HFFc6 (cell line): Measurements from ENCODE around the gene SLC51B. TPM values are rescaled to one million over a fixed set of nuclear protein-coding genes. Genes with fewer than 3 reads are reported as not detected.
A peak's percentile ranks its signal among the peaks of the same experiment; 100 is the strongest.

Source experiments
- DNase-seq: peaks from one replicate; pipeline ENCODE4 v3.0.0-alpha.2; 2018
- H3K27ac Mint-ChIP-seq: 2 replicates; pipeline ENCODE4 v1.8.0; 2020; ENCODE audit warnings: mild to moderate bottlenecking, mixed read lengths
- H3K27me3 Mint-ChIP-seq: 2 replicates; pipeline ENCODE4 v1.8.0; 2021; ENCODE audit warnings: mild to moderate bottlenecking, moderate library complexity, mixed read lengths; ENCODE audit not compliant: insufficient read depth
- H3K36me3 Mint-ChIP-seq: 2 replicates; pipeline ENCODE4 v1.8.0; 2021; ENCODE audit warnings: low read depth, mixed read lengths
- H3K4me1 Mint-ChIP-seq: 2 replicates; pipeline ENCODE4 v1.8.0; 2020; ENCODE audit warnings: low read depth, mixed read lengths
- H3K4me3 Mint-ChIP-seq: 2 replicates; pipeline ENCODE4 v1.8.0; 2020; ENCODE audit warnings: mild to moderate bottlenecking, moderate library complexity, mixed read lengths
- H3K9me3 Mint-ChIP-seq: 2 replicates; pipeline ENCODE4 v1.8.0; 2020; ENCODE audit warnings: mild to moderate bottlenecking, mixed read lengths
- total RNA-seq, 6 experiments: library from RNA; stranded (reverse); fragmentation: NEBNext Ultra II Directional; extraction: Animal tissue kit (Norgen Biotek cat#: 25700); gene quantifications; 2 replicates in 1 of 6; 3 replicates in 5 of 6; pipeline ENCODE4 v1.2.3, GENCODE V29; 2021
- TF ChIP-seq, protein P1 (sequence below): fragments of 200-600 bp; sonication (generic); IDR thresholded peaks from 2 replicates; pipeline ENCODE4 v1.5.0; 2021; ENCODE audit warnings: antibody characterized with exemption, mild to moderate bottlenecking

The SLC51B gene
- total RNA-seq, 6 experiments from 2014 or later, result not detected

DNA sequence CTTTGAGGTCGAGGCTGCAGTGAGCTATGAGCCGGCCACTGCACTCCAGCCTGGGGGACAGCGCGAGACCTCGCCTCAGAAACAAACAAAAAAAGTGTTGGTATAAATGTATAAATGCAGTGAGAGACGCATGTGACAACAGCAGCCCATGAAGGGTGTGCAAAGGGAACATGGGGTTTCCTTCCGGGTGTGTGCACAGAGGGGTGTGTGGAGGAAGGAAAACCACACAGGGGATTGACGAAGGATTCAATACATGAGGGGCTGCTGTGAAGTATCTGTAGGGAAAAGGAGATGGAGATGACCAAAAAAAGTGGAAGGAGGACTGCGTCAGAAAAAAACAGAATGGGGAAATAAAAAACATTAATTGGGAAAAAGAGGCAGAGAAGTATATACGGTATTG is 16.8 kb upstream of the SLC51B start:
- Mint-ChIP-seq H3K27ac (peak overlapping the region; percentile 50; the same call in 1 of the 2 replicates), H3K36me3 (peaks cover 14% of the 10 kb centered on the region; the same call in 1 of the 2 replicates), H3K4me3 (peak overlapping the region; percentile 93), H3K27me3 (peaks cover 4% of the 10 kb centered on the region), H3K9me3 (no peaks in the 10 kb centered on the region), H3K4me1 (peaks cover 26% of the 10 kb centered on the region)
- DNase-seq, result no peak
- TF ChIP-seq, protein P1, sequence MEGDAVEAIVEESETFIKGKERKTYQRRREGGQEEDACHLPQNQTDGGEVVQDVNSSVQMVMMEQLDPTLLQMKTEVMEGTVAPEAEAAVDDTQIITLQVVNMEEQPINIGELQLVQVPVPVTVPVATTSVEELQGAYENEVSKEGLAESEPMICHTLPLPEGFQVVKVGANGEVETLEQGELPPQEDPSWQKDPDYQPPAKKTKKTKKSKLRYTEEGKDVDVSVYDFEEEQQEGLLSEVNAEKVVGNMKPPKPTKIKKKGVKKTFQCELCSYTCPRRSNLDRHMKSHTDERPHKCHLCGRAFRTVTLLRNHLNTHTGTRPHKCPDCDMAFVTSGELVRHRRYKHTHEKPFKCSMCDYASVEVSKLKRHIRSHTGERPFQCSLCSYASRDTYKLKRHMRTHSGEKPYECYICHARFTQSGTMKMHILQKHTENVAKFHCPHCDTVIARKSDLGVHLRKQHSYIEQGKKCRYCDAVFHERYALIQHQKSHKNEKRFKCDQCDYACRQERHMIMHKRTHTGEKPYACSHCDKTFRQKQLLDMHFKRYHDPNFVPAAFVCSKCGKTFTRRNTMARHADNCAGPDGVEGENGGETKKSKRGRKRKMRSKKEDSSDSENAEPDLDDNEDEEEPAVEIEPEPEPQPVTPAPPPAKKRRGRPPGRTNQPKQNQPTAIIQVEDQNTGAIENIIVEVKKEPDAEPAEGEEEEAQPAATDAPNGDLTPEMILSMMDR, result no peak

DNA sequence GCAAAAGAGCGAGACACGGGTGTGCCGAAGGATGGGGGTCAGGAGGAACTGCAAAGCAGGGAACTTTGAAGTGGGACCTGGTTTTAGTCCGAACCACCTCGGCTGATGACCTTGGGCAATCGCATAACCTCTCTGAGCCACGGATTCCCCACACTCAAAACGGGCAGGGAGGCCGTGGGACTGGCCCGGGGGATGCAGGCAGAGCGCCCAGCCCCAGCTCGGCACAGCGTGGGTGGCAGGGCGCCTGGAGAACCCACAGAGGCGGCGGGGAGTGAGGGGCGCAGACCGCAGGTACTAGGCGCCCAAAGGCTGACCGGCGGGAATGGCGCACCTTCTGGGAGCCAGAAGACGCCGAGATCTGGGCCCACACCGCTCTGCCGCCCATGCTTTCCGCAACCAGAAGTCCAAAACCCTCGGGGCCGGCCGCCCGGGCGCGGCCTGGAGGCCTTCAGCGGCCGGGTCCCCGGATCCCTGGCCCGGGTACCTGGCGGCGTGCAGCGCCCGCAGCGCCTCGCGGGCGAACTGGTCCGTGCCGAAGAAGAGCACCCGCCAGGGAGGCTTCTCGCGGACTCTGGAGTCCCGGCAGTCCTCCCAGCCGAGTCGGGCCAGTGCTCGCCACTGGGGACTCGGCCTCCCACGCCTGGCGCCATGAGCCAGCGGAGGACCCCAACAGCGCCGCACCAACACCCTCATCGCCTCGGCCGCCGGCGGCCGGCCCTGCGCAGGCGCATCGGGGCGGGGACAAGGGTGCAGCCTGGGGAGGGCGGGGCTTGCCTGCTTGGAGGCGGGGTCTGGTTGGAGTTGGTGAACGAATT is 16.1 kb upstream of the SLC51B start, which contains the start of gene MTFMT:
TSS of gene MTFMT (minus strand) at position 719 of the 815 bp plus-strand sequence. CDS start at position 693, 26 bp downstream.
- peaks cover 14% of the 10 kb centered on the region; the same call in 1 of the 2 replicates for H3K36me3 Mint-ChIP-seq
- H3K27ac Mint-ChIP-seq, result peak within 1 kb of the TSS; percentile 50; the same call in 1 of the 2 replicates
- DNase-seq, result peak; percentile 62
- H3K4me3 Mint-ChIP-seq, result peak within 1 kb of the TSS; percentile 93
- H3K4me1 Mint-ChIP-seq, result peaks cover 27% of the 10 kb centered on the region
- no peaks in the 10 kb centered on the region for H3K9me3 Mint-ChIP-seq
- H3K27me3 Mint-ChIP-seq, result peaks cover 4% of the 10 kb centered on the region
- TF ChIP-seq, protein P1, result peak; percentile 21

DNA sequence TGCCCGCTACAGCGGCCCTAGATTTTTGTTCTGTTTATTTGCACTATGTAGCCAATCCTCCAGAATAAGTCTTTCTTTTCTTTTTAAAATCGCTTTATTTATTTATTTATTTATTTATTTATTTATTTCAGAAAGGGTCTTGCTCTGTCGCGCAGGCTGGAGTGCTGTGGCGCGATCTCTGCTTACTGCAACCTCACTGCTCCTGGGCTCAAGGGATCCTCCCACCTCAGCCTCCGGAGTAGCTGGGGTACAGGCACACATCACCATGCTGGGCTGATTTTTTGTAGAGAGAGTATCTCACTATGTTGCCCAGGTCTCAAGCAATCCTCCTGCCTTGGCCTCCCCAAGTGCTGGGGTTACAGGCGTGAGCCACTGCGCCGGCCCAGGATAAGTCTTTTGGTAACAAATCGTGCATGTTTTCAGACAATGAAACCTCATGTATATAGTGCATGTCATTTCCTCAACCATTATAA is 15.4 kb upstream of the SLC51B start:
- no peak overlapping the region for H3K27ac Mint-ChIP-seq
- no peaks in the 10 kb centered on the region for H3K9me3 Mint-ChIP-seq

DNA sequence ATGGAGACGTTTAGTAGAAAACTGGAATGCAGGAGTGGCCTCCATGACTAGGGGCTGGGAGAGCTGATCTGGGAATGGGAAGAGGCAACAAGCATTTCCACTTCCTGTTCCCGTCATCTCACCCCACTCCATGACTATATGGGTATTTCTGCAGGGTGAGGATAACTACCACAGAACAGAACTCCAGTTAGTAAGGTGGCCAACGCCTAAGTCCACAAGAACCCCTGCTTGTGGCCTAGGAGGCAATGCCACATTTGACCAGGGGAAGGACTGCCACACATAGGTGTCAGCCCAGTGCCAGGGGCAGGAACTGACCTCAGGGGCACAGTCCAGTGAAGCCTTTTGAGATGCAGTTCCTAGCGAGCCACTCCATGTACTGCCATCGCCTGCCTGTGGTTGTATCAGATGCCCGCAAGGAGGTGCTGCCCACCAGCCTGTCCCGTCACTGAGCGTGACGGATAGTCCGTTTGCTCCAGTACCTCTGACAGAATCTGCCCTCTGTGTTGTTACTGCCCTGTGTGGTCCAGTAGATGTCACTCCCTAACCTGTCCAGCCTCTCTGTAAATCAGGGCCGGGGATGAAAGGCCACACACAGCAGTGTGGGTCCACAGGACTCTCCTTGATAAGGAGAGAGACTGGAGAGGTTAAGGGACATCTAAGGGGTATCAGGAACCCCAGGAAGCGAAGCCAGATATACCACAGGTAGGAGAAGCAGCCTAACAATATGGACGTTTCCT is 12.2 kb upstream of the SLC51B start:
- Mint-ChIP-seq H3K27ac (no peak overlapping the region; the same call in 1 of the 2 replicates), H3K9me3 (no peaks in the 10 kb centered on the region), H3K4me1 (peaks cover 24% of the 10 kb centered on the region), H3K27me3 (peaks cover 6% of the 10 kb centered on the region), H3K36me3 (peaks cover 6% of the 10 kb centered on the region; the same call in 1 of the 2 replicates), H3K4me3 (no peak overlapping the region)
- TF ChIP-seq, protein P1, result peak; percentile 35; the same call in 1 of the 2 replicates
- no peak for DNase-seq

More for the DNA sequence above, 15.4 kb upstream of the SLC51B start:
- DNase-seq, result no peak
- Mint-ChIP-seq H3K4me1 (peaks cover 27% of the 10 kb centered on the region), H3K36me3 (peaks cover 14% of the 10 kb centered on the region; the same call in 1 of the 2 replicates), H3K4me3 (peak overlapping the region; percentile 60), H3K27me3 (peaks cover 4% of the 10 kb centered on the region)
- TF ChIP-seq, protein P1, result no peak

DNA sequence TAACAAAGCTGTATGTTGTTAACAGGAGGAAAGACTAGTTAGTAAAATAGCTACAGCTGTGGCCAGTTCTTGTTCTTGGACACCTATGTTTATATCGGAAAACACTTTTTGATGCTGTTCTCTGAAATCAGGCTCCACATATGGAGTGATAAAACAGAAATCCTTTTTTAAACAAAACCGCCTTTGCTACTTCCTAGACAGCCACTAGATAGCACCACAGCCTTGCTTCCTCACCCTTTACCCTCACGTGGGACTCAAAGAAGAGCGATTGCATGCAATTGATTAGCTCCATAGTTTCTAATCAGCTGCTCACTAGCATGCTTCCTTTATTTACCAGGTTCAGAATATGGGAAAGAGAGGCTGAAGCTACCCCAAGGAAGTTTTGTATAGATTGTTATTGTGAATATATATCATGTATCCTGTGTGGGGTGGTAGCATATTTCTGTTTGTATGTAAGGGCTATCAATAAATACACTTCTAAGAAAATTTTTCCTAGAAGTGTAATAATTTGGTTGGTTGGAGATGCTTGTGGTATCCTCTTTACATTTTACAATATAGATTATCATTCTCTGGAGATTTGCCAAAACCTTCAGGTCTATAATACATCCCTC is 11.4 kb upstream of the SLC51B start:
- Mint-ChIP-seq H3K9me3 (no peaks in the 10 kb centered on the region), H3K27me3 (peaks cover 4% of the 10 kb centered on the region), H3K4me1 (peaks cover 16% of the 10 kb centered on the region), H3K36me3 (no peaks in the 10 kb centered on the region), H3K27ac (no peak overlapping the region), H3K4me3 (no peak overlapping the region)
- TF ChIP-seq, protein P1, result peak; percentile 68
- peak; percentile 50 for DNase-seq
